Ishikawa (cell line): ENCODE measurements around the gene STAT5A.

Source experiments
- CEBPB ChIP-seq: IDR thresholded peaks from 2 replicates; pipeline ENCODE4 v1.6.1; 2012
- CREB1 ChIP-seq: IDR thresholded peaks from 2 replicates; pipeline ENCODE4 v1.6.1; 2012; ENCODE audit warnings: low read depth
- EGR1 ChIP-seq: IDR thresholded peaks from 2 replicates; pipeline ENCODE4 v1.6.1; 2012
- EP300 ChIP-seq: IDR thresholded peaks from 2 replicates; pipeline ENCODE4 v1.6.1; 2012; ENCODE audit warnings: borderline replicate concordance
- FOXM1 ChIP-seq: IDR thresholded peaks from 2 replicates; pipeline ENCODE4 v1.6.1; 2012; ENCODE audit warnings: low read depth, borderline replicate concordance
- NFIC ChIP-seq: IDR thresholded peaks from 2 replicates; pipeline ENCODE4 v1.6.1; 2012
- RAD21 ChIP-seq: IDR thresholded peaks from 2 replicates; pipeline ENCODE4 v1.6.1; 2012; ENCODE audit warnings: low read depth
- TAF1 ChIP-seq: IDR thresholded peaks from 2 replicates; pipeline ENCODE4 v1.6.1; 2012; ENCODE audit warnings: low read depth, mild to moderate bottlenecking
- TEAD4 ChIP-seq: IDR thresholded peaks from 2 replicates; pipeline ENCODE4 v1.6.1; 2012
- YY1 ChIP-seq: IDR thresholded peaks from 2 replicates; pipeline ENCODE4 v1.6.1; 2012; ENCODE audit warnings: low read depth
- ZBTB7A ChIP-seq: IDR thresholded peaks from 2 replicates; pipeline ENCODE4 v1.6.1; 2012; ENCODE audit warnings: low read depth
- TF ChIP-seq, protein P1 (sequence below): IDR thresholded peaks from 2 replicates; pipeline ENCODE4 v1.6.1; 2012; ENCODE audit warnings: low read depth, mild to moderate bottlenecking
- TF ChIP-seq, protein P2 (sequence below): IDR thresholded peaks from 2 replicates; pipeline ENCODE4 v1.6.1; 2012
- TF ChIP-seq, protein P3 (sequence below): IDR thresholded peaks from 2 replicates; pipeline ENCODE4 v1.6.1; 2012

DNA sequence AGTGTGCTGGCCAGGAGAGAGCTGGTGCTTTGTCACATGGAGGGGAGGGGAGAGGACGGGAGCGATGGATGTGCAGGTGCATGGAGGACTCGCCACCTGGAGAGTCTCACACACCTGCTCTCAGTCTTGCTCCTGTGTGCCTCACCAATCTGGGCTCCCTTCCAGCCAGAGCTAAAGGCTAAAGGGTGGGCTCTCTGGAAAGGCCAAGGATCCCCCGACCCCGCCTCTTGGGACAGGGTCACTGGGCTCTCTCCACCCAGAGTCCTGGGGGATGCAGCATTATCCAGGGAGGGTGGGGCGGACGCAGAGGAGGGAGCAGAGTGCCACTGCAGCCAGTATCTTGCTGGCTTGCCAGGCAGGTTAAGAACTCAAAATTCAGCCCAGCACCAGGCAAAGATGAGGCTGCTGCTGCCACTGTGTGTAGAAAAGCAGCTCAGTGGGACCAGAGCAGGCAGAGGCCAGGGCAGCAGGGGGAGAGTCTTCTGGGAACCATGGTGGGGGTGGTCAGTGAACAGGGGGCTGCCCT, 6.7 kb upstream of the STAT5A start:
- TF ChIP-seq EP300 (no peak), RAD21 (no peak), TEAD4 (no peak), EGR1 (no peak), NFIC (no peak), FOXM1 (no peak), ZBTB7A (no peak), CEBPB (no peak), TAF1 (no peak), CREB1 (no peak), YY1 (no peak)
- TF ChIP-seq, protein P1, sequence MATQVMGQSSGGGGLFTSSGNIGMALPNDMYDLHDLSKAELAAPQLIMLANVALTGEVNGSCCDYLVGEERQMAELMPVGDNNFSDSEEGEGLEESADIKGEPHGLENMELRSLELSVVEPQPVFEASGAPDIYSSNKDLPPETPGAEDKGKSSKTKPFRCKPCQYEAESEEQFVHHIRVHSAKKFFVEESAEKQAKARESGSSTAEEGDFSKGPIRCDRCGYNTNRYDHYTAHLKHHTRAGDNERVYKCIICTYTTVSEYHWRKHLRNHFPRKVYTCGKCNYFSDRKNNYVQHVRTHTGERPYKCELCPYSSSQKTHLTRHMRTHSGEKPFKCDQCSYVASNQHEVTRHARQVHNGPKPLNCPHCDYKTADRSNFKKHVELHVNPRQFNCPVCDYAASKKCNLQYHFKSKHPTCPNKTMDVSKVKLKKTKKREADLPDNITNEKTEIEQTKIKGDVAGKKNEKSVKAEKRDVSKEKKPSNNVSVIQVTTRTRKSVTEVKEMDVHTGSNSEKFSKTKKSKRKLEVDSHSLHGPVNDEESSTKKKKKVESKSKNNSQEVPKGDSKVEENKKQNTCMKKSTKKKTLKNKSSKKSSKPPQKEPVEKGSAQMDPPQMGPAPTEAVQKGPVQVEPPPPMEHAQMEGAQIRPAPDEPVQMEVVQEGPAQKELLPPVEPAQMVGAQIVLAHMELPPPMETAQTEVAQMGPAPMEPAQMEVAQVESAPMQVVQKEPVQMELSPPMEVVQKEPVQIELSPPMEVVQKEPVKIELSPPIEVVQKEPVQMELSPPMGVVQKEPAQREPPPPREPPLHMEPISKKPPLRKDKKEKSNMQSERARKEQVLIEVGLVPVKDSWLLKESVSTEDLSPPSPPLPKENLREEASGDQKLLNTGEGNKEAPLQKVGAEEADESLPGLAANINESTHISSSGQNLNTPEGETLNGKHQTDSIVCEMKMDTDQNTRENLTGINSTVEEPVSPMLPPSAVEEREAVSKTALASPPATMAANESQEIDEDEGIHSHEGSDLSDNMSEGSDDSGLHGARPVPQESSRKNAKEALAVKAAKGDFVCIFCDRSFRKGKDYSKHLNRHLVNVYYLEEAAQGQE, result no peak
- TF ChIP-seq, protein P2, sequence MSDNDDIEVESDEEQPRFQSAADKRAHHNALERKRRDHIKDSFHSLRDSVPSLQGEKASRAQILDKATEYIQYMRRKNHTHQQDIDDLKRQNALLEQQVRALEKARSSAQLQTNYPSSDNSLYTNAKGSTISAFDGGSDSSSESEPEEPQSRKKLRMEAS, result no peak
- TF ChIP-seq, protein P3, sequence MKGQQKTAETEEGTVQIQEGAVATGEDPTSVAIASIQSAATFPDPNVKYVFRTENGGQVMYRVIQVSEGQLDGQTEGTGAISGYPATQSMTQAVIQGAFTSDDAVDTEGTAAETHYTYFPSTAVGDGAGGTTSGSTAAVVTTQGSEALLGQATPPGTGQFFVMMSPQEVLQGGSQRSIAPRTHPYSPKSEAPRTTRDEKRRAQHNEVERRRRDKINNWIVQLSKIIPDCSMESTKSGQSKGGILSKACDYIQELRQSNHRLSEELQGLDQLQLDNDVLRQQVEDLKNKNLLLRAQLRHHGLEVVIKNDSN, result no peak
